GM21717 (cell line): ENCODE measurements around the gene BPIFB2.
"Not testable (repeated sequence)": the region's sequence is repeated elsewhere in the genome, so short reads cannot be mapped to it uniquely, and the experiment has no call there.

Experiments
- ATAC-seq: cut with Tn5 transposase; IDR thresholded peaks from one replicate; pipeline ENCODE4 v1.9.1; 2021; ENCODE audit warnings: mild to moderate bottlenecking, moderate library complexity; ENCODE audit not compliant: unreplicated experiment

BPIFB2 gene

GRCh38 chr20:33007376-33008335, at the start of gene BPIFB2:
BPIFB2 (plus strand) TSS chr20:33007704; CDS start chr20:33008575, 871 bp downstream.
- no peak for ATAC-seq

GRCh38 chr20:32958574-32958973, 48.9 kb upstream of the BPIFB2 start:
- no peak for ATAC-seq

- ATAC-seq: no peak
These were observed 47.9 kb upstream of the BPIFB2 start for GRCh38 chr20:32959351-32960221.

GRCh38 chr20:32960222-32960518, 47.3 kb upstream of the BPIFB2 start:
- ATAC-seq: no peak

GRCh38 chr20:32960849-32961731, 46.4 kb upstream of the BPIFB2 start:
- ATAC-seq: no peak

- ATAC-seq: no peak
These were observed 45.5 kb upstream of the BPIFB2 start for GRCh38 chr20:32962053-32962452.

GRCh38 chr20:32962646-32963045, 44.9 kb upstream of the BPIFB2 start:
- ATAC-seq: not testable (repeated sequence)

- no peak for ATAC-seq
These were observed 44.3 kb upstream of the BPIFB2 start for GRCh38 chr20:32963176-32963575.

- no peak for ATAC-seq
These were observed 42.9 kb upstream of the BPIFB2 start for GRCh38 chr20:32964575-32964974.

- ATAC-seq: no peak
These were observed 42.4 kb upstream of the BPIFB2 start for GRCh38 chr20:32965115-32965514.

- ATAC-seq: no peak
These were observed 41.7 kb upstream of the BPIFB2 start for GRCh38 chr20:32965581-32966373.

GRCh38 chr20:32966382-32966781, 41.1 kb upstream of the BPIFB2 start:
- ATAC-seq: no peak

GRCh38 chr20:32966881-32967781, 40.4 kb upstream of the BPIFB2 start:
- no peak for ATAC-seq

- no peak for ATAC-seq
These were observed 39.5 kb upstream of the BPIFB2 start for GRCh38 chr20:32967961-32968457.

- no peak for ATAC-seq
These were observed 38.8 kb upstream of the BPIFB2 start for GRCh38 chr20:32968478-32969241.

GRCh38 chr20:32969356-32970114, 38.0 kb upstream of the BPIFB2 start:
- no peak for ATAC-seq
